GDM1 (cell line): ENCODE results near the gene FAM83F.
A peak's percentile ranks its signal among the peaks of the same experiment; 100 is the strongest.

ENCODE experiments used
- DNase-seq: peaks from one replicate; lab custom pipeline; 2025; lab: John Stamatoyannopoulos, UW

Gene FAM83F

GRCh38 chr22:40036126-40036525 lies 41.4 kb downstream of the FAM83F start:
- no peak for DNase-seq

DNA sequence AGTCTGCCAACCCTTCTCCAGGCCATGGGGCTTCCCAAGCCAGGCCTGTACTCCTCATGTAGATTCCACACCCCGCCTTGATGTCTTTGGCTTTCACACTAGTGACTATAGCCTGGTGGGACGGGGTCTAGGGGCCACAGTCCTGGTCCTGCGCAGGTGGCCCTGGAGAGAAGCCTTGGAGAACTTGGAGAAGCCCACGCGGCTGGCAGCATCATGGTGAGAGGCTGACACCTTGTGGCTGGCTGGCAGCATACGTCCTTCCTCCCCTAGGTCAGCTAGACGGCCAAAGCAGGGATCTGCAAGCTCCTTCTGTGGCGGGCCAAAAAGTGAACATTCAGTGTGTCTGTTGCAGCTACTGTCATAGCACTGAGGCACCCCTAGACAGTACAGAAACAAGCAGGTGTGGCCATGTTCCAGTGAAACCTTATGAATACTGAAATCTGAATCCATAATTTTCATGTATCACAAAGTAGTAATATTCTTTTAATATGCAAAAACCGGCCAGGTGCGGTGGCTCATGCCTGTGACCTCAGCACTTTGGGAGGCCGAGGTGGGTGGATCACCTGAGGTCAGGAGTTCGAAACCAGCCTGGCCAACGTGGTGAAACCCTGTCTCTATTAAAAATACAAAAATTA lies 42.0 kb downstream of the FAM83F start:
- DNase-seq: peak; percentile 54

DNA sequence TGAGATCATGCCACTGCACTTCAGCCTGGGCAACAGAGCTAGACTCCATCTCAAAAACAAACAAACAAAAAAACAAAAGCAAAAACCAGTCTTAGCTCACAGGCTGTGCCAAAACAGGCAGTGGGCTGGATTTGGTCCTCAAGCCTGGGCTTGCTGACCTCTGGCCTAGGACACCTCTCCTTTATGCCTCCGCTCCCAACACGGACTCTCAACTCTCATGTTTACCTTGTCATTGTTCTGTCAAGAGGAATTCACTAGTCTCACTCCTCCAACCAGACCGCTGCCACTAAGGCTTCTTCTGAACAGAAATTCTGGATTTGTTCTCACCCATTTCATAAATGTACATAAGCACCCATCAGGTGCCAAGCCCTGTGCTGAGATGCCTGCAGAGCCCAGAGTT lies 42.6 kb downstream of the FAM83F start:
- DNase-seq: no peak

GRCh38 chr22:40039482-40040115 lies 44.8 kb downstream of the FAM83F start:
- DNase-seq: no peak

- peak; percentile 75 for DNase-seq
Measured at GRCh38 chr22:40040927-40041326, 46.2 kb downstream of the FAM83F start.

DNA sequence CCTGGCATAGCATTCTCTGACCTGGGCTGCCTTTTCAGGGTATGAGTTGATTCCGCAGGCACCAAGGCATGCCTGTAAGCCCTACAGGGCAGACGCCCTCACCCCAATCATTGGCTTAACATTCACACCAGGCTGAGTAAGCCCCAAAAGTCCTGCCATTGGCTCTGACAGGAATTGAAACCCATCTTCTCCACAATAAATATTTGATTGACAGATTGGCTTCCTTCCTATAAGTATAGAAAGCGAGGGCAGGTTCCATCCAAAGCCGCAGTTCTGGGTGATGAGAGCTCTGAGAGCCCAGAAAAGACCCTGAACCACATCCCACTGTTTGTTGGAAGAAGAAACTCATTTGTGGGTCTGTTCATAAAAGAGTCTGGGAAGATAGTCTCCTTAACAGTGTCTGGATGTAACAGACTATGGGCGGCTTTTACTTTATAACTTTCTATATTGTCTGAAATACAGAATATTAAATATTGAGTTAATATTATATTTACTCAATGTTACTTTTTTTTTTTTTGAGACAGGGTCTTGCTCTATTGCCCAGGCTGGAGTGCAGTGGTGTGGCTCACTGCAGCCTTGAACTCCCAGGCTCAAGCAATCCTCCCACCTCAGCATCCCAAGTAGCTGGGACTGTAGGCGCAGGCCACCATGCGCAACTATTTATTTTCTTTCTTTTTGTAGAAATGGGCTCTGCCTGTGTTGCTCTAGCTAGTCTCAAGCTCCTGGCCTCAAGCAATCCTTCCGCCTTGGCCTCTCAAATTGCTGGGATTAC lies 46.8 kb downstream of the FAM83F start:
- DNase-seq: no peak

- DNase-seq: no peak
Measured at GRCh38 chr22:40042312-40042711, 47.6 kb downstream of the FAM83F start.

DNA sequence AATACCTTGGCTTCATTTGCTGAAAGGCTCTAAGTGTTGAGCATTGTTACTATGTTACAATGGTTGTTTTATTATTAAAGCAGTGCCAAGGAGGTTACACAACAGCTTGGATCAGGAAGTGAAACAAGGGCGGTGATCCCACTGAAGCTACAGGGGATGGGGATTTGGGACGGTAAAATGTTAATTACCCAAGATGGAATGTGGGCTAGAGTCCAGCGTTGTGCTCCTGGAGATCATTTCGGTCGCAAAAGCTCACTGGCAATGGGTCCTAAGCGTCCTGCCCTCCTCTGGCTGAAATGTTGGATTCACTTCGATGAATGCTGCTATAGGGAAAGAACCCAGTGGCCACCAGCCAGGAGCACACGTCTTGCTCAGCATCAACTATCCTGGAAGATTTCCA lies 48.3 kb downstream of the FAM83F start:
- no peak for DNase-seq

DNA sequence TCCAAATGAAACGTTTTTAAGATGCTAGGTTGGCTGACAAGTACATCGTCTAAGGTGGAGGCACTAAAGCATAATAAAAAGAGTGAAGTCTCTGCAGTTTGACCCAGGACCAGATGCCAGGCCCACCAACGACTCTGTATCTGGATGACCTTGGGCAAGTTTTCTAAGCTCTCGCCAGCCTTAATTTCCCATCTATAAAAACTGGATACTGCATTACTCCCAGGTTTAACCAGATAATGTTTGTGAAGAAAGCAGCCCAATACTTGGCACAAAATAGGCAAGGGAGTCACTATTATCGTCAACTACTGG lies 49.0 kb downstream of the FAM83F start:
- no peak for DNase-seq

DNA sequence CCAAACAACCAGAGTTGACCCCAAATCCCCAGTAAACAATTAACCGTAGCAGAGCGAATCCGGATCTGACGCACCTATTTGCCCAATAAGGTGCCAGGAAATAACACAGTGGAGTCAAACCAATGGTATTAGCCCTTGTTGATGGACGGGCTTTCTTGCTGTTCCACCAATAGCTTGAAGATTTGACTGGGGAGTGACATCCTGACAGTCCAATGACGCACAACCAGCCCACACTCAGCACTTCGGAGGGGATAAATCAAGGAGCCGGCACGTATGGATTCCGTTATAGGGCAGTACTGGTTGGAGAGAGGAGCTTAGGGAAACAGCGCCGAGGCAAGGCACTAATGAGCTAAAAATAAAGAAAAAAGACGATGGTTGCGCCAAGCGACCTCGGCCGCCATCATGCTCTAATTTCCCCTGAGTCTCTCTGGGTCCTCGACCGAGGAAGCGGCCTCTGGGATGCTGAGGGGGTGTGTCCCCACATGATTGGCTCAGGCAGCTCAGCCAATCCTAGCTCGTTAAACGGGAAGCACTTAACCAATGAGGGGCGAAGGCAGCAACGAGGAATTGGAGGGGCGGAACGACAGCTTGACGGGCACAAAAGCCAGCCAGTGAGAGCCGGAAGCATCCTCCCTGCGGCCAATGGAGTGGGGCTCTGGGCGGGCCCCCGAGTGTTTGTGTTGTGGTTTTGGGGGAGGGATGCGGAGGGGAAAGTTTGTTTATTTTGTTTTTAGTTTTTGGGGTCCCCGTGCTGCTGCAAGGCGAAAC lies 49.5 kb downstream of the FAM83F start:
- peak; percentile 99 for DNase-seq

DNA sequence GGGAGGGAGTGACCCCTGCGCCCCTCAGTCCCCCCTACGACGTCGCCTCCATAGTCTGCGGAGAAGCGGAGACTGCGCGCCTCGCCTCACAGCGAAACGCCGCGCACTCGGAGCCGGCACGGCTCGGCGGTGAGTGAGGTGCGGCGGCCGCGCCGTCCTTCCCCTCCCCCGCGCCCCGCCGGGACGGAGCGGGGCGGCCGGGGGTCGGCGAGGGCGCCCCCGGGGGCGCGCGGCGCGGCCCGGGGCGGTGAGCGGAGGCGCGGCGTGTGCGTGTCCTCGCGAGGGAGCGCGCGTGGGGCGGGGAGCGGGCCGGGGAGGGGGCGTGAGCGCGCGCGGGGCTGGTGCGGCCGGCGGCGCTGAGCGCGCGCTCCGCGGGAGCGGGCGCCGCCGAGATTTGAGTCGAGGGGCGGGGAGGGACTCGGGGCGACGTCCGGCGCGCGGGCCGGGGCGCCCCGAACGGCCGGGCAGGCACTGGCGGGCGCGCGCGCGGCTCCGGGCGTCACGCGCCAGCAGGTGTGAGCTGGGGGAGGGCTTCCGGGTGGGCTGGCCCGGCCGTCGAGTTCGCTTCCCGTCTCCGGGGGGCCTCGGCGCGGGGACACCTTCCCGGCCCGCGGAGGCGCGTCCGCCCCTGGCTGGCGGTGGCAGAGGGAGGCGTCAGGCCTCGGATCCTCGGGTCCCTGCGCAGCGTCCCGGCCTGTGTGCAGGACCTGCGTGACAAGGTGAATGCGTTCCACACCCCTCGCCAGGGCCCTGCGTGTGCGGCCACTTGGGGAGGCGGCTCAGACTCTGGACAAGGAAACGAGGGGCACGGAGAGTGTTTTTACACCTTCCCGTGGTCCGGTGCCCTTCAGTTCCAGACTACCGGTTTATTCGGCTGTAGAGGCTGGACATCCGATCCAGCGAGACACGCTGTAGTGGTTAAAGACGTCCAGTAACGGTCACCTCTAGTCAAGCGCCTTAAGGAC lies 50.4 kb downstream of the FAM83F start:
- DNase-seq: peak; percentile 46

- DNase-seq: no peak
Measured at GRCh38 chr22:40046126-40046525, 51.4 kb downstream of the FAM83F start.

DNA sequence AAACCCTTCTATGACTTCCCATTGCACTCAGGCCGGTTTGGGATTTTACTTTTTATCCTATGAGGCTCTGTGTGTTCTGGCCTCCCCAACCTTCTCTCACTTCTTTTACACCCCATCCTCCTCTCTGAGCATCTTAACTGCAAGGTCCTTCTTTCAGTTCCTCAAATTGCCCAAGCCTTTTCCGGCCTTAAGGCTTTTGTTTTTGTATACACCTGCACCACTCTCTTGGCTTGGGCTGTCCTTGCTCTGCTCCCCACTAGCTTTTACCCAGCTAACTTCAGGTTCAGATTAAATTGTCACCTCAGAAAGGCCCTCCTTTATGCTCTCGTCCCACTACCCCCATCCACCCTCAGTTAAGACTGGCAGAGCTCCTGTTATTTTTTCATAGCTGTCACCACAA lies 55.5 kb downstream of the FAM83F start:
- no peak for DNase-seq

DNA sequence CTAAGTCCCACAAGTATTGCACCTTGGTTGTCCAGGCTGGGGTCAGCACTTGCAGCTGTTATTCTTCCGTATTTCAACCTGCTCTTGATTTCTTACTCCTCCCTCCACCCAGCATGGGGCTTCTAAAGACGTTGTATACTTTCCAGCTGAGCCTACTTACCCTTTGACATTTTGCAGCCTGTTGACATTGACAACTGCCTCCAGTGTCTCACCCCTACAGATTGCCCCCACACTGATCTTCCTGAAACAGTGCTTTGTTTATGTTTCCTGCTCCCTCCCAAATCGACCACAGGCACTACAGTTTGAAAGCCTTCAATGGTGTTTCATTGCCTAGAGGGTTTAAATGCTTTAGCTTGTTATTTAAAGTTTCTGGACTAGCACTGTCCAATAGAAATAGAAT lies 56.6 kb downstream of the FAM83F start:
- no peak for DNase-seq

DNA sequence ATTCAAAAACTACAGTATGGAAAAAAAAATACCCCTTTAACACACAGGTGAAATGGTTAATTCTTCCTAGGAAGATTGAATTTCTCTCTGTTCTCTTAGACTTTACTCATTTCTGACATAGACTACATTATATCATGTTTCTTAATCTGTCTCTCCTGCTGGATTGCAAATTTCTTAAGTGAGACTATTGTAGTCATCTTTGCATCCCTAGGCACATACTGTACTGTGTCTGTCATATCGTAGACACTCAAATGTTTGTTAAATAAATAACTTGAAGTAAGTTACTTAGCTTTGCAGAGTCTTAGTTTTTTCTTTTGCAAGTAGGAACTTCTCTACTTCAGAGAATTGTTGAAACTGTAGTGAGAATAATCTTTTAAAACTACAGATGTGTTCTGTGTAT lies 58.7 kb downstream of the FAM83F start:
- no peak for DNase-seq

DNA sequence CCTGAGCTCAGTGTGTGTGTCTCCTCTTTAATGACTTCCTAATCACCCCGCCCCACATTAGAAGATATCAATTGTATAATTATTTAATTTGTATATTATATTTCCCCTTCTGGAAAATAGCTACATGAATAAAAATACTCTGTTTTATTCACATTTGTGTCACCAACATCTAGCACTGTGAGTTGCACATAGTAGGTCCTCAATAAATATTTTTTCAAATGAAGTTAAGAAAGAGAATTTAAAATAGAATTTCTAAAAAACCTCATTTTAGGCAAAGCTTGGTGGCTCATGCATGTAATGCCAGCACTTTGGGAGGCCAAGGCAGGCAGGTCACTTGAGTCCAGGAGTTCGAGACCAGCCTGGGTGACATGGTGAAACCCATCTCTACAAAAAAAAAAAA lies 59.7 kb downstream of the FAM83F start:
- no peak for DNase-seq

DNA sequence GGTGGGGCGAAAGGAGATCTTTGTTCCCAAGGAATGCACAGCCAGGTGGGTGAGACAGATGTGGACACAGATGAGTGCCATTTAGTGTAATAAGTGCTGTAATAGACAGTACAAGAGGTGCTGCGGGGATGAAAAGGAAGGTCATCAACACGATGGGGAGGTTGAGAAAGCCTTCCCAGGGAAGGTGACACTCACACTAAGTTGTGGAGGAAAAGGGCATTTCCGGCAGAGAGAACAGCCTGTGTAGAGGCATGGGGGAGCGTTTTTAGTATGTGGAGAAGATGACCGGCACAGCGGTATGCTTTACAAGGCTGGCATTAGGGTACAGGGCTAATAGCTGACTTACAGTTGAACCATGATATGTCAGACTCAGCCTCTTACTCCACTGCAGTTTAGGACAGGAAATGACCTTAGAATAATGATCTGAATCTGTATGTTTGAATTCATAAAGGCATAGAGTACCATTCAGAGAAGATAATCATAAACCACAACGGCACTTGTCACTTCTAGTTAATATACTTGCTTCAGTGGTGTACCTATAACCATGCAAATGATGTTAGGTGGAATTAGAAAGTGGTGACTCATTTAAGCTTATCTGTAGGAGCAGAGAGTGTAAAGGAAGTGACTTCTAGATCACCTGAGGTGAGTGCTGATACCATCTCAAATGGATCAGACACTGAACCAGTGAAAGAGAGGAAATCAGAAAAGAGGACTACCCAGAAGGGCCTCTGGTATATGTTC lies 60.6 kb downstream of the FAM83F start:
- no peak for DNase-seq

- DNase-seq: no peak
Measured at GRCh38 chr22:40056154-40056553, 61.4 kb downstream of the FAM83F start.

GRCh38 chr22:40056559-40056958 lies 61.8 kb downstream of the FAM83F start:
- DNase-seq: no peak

- no peak for DNase-seq
Measured at GRCh38 chr22:40057652-40058051, 62.9 kb downstream of the FAM83F start.

- DNase-seq: peak; percentile 38
Measured at GRCh38 chr22:40058265-40058664, 63.5 kb downstream of the FAM83F start.
